ENCODE results near the gene ITPRID1. TPM values are rescaled to one million over a fixed set of nuclear protein-coding genes. Genes with fewer than 3 reads are reported as not detected.
A peak's percentile ranks its signal among the peaks of the same experiment; 100 is the strongest.
"Not testable (repeated sequence)": the region's sequence is repeated elsewhere in the genome, so short reads cannot be mapped to it uniquely, and the experiment has no call there.

Gene ITPRID1
- not detected for polyA plus RNA-seq (ENCODE audit: low read depth in 6 of 6)

GRCh38 chr7:31513790-31514189 lies at the start of gene ITPRID1:
Gene ITPRID1 (plus strand): TSS chr7:31514090. CDS start chr7:31553025, 38,935 bp downstream.
- Mint-ChIP-seq H3K9me3 (peaks cover 4 to 31% (median 17%) of the 10 kb centered on the region in 7 donors), H3K27ac (no peak within 1 kb of the TSS), H3K36me3 (no peaks in the 10 kb centered on the region), H3K4me1 (no peaks in the 10 kb centered on the region), H3K4me3 (no peak within 1 kb of the TSS), H3K27me3 (no peaks in the 10 kb centered on the region)
- DNase-seq (no peak), ATAC-seq (ENCODE audit: low read depth in 2 of 2) (no peak)

DNA sequence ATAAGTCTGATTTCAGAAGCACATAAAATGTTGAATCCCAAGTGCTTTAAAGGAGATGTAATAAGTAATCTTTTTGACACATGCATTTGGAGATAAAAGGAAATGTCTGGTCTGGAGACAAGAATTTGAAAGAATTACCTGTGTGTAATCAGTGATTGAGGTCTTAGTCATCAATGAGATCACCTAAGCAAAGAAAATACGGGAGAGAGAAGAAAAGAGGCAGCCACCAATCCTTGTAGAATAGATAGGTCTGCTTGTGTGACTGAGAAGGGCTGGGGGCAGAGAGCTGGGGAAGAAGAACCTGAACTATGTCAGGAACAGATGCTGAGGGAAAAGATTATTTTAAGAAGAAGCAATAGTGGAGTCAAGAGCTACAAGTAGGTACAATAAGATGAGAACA lies 49.3 kb upstream of the ITPRID1 start:
- Mint-ChIP-seq H3K4me1 (no peaks in the 10 kb centered on the region), H3K27me3 (peaks cover 0 to 18% (median 7%) of the 10 kb centered on the region in 3 donors), H3K36me3 (no peaks in the 10 kb centered on the region), H3K27ac (no peak overlapping the region), H3K4me3 (no peak overlapping the region), H3K9me3 (peaks cover 0 to 20% (median 4%) of the 10 kb centered on the region in 7 donors)
- ATAC-seq (ENCODE audit: low read depth in 2 of 2) (no peak), DNase-seq (no peak)

- H3K4me1 Mint-ChIP-seq = no peaks in the 10 kb centered on the region
- ATAC-seq (ENCODE audit: low read depth in 2 of 2) (no peak), DNase-seq (no peak)
- H3K27ac Mint-ChIP-seq = no peak overlapping the region
- H3K36me3 Mint-ChIP-seq = no peaks in the 10 kb centered on the region
- peaks cover 0 to 21% (median 4%) of the 10 kb centered on the region in 7 donors for H3K9me3 Mint-ChIP-seq
- peaks cover 0 to 18% (median 7%) of the 10 kb centered on the region in 3 donors for H3K27me3 Mint-ChIP-seq
- no peak overlapping the region for H3K4me3 Mint-ChIP-seq
Measured at GRCh38 chr7:31465285-31465684, 48.6 kb upstream of the ITPRID1 start.

GRCh38 chr7:31466036-31466435 lies 47.9 kb upstream of the ITPRID1 start:
- Mint-ChIP-seq H3K4me1 (no peaks in the 10 kb centered on the region), H3K36me3 (no peaks in the 10 kb centered on the region), H3K27me3 (peaks cover 0 to 18% (median 7%) of the 10 kb centered on the region in 3 donors), H3K27ac (no peak overlapping the region), H3K4me3 (no peak overlapping the region), H3K9me3 (peaks cover 0 to 21% (median 4%) of the 10 kb centered on the region in 7 donors)
- ATAC-seq (ENCODE audit: low read depth in 2 of 2) (no peak), DNase-seq (no peak)

GRCh38 chr7:31470883-31471282 lies 43.0 kb upstream of the ITPRID1 start:
- not testable (repeated sequence) for H3K36me3 Mint-ChIP-seq; DNase-seq; ATAC-seq (ENCODE audit: low read depth in 2 of 2); H3K27ac Mint-ChIP-seq; H3K4me3 Mint-ChIP-seq; H3K27me3 Mint-ChIP-seq; H3K4me1 Mint-ChIP-seq
- H3K9me3 Mint-ChIP-seq = peaks cover 0 to 17% (median 4%) of the 10 kb centered on the region in 7 donors

- ATAC-seq (ENCODE audit: low read depth in 2 of 2) = no peak
- Mint-ChIP-seq H3K36me3 (no peaks in the 10 kb centered on the region), H3K9me3 (peaks cover 0 to 9% (median 0%) of the 10 kb centered on the region in 7 donors), H3K4me3 (no peak overlapping the region), H3K27ac (no peak overlapping the region), H3K4me1 (no peaks in the 10 kb centered on the region), H3K27me3 (peaks cover 0 to 4% (median 4%) of the 10 kb centered on the region in 3 donors)
- DNase-seq = no peak
Measured at GRCh38 chr7:31475368-31475767, 38.5 kb upstream of the ITPRID1 start.

DNA sequence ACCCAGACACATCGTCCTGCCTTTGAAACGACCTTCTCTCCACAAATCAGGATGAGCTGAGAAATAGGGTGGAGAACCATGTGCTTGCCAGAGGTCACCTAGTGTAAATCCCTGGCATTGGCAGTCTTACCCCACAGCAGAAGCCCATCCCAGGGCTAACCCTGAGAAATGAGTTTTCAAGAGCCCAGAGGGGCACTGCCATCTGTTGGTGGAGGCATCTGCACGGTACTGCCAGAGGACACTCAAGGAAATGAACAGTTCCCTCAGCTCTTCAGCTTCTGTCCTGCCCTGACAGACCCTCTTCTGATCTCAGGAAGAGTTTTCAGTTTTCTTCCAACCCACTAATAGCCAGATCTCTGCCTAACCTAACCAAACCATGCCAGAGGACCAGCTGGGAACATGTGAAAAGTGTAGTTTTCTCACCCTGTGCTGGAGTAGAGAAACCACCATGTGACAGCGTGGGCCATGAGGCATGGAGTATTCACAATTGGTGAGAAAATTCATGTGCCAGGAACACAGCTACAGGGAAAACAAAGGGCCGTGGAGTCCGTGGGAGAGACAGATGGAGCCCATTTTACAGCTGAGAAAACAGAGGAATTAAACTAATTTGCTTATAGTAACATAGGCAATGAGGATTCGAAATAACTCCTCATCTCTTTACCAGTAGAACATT lies 37.7 kb upstream of the ITPRID1 start:
- peaks cover 0 to 4% (median 4%) of the 10 kb centered on the region in 3 donors for H3K27me3 Mint-ChIP-seq
- DNase-seq = no peak

GRCh38 chr7:31476941-31477677 lies 36.8 kb upstream of the ITPRID1 start:
- H3K9me3 Mint-ChIP-seq = peaks cover 0 to 9% (median 0%) of the 10 kb centered on the region in 7 donors
- H3K4me3 Mint-ChIP-seq = no peak overlapping the region
- H3K27ac Mint-ChIP-seq = peak overlapping the region in 1 of 6 donors; percentile 19
- DNase-seq (no peak), ATAC-seq (ENCODE audit: low read depth in 2 of 2) (no peak)
- H3K36me3 Mint-ChIP-seq = no peaks in the 10 kb centered on the region
- H3K4me1 Mint-ChIP-seq = no peaks in the 10 kb centered on the region
- peaks cover 0 to 4% (median 4%) of the 10 kb centered on the region in 3 donors for H3K27me3 Mint-ChIP-seq

More for the DNA sequence above, 37.7 kb upstream of the ITPRID1 start:
- H3K9me3 Mint-ChIP-seq = peaks cover 0 to 9% (median 0%) of the 10 kb centered on the region in 7 donors
- H3K36me3 Mint-ChIP-seq = no peaks in the 10 kb centered on the region
- H3K27ac Mint-ChIP-seq = no peak overlapping the region
- no peak for ATAC-seq (ENCODE audit: low read depth in 2 of 2)
- no peaks in the 10 kb centered on the region for H3K4me1 Mint-ChIP-seq
- H3K4me3 Mint-ChIP-seq = no peak overlapping the region

DNA sequence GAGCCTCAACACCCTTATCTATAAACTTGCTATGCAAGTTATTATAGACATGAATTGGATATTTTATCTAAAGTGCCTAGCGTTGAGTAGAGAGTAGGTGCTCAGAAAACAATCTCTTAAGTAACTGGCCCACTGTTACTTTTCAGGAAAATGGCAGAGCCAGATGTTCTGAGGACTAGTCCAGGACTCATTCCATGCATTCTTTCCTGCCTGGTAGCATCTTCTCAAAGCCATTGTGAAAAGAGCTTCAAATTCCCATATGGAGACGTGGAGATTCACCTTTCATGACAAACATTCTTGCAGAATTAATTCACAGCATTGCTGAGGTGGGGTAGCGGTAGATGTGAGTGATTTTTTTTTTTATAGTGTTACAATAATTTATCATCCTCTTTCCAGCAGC lies 35.9 kb upstream of the ITPRID1 start:
- no peak for ATAC-seq (ENCODE audit: low read depth in 2 of 2)
- no peak for DNase-seq
- Mint-ChIP-seq H3K27me3 (peaks cover 0 to 4% (median 4%) of the 10 kb centered on the region in 3 donors), H3K36me3 (no peaks in the 10 kb centered on the region), H3K9me3 (peaks cover 0 to 9% (median 0%) of the 10 kb centered on the region in 7 donors), H3K27ac (no peak overlapping the region), H3K4me1 (no peaks in the 10 kb centered on the region), H3K4me3 (no peak overlapping the region)

DNA sequence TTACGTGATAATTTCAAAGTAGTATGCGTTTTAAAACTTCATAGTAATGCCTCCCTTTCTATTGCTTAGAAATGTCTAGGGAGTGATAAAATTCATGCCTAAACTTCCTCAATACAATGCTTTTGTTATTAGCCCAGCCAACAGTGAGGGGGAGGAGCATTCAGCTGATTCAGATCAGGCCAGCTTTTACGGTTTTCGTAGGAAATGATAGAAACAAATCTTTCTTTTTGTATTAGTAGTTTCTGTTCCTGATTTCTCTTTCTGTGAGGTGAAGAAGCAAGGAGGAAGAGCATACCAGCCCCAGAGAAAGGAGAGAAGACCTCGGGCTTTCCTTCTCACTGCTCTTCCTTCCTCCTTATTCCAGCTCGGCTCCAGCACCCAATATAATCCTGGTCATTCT lies 35.2 kb upstream of the ITPRID1 start:
- no peaks in the 10 kb centered on the region for H3K4me1 Mint-ChIP-seq
- no peaks in the 10 kb centered on the region for H3K36me3 Mint-ChIP-seq
- DNase-seq = no peak

DNA sequence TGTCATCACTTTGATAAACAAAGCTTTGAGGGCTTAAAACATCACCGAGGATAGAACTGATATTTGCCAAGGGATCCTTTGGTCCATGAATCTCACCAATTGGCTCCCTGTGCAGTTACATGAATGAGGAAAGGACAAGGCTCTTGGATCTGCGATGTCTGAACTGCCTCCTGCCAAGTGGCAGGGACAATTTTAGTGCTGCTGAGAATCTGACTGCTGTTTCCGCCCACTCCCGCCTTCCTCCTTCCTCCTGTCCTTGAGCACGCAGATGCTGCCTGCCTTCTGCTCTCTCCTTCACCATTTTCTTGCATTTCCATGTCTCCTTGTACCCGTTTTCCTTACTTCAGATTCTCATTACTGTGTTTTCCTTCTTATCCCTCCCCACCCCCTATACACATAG lies 26.8 kb upstream of the ITPRID1 start:
- peaks cover 0 to 7% (median 0%) of the 10 kb centered on the region in 7 donors for H3K9me3 Mint-ChIP-seq
- H3K4me1 Mint-ChIP-seq = no peaks in the 10 kb centered on the region
- no peaks in the 10 kb centered on the region for H3K36me3 Mint-ChIP-seq
- H3K4me3 Mint-ChIP-seq = no peak overlapping the region
- DNase-seq = no peak
- no peak for ATAC-seq (ENCODE audit: low read depth in 2 of 2)
- H3K27ac Mint-ChIP-seq = no peak overlapping the region
- H3K27me3 Mint-ChIP-seq = no peaks in the 10 kb centered on the region

More for the DNA sequence above, 35.2 kb upstream of the ITPRID1 start:
- Mint-ChIP-seq H3K27ac (no peak overlapping the region), H3K27me3 (peaks cover 0 to 4% (median 0%) of the 10 kb centered on the region in 3 donors), H3K9me3 (peaks cover 0 to 9% (median 0%) of the 10 kb centered on the region in 7 donors), H3K4me3 (no peak overlapping the region)
- no peak for ATAC-seq (ENCODE audit: low read depth in 2 of 2)

GRCh38 chr7:31487476-31487875 lies 26.4 kb upstream of the ITPRID1 start:
- no peak overlapping the region for H3K4me3 Mint-ChIP-seq
- H3K9me3 Mint-ChIP-seq = peaks cover 0 to 7% (median 0%) of the 10 kb centered on the region in 7 donors
- no peaks in the 10 kb centered on the region for H3K36me3 Mint-ChIP-seq
- DNase-seq (no peak), ATAC-seq (ENCODE audit: low read depth in 2 of 2) (no peak)
- no peak overlapping the region for H3K27ac Mint-ChIP-seq
- no peaks in the 10 kb centered on the region for H3K4me1 Mint-ChIP-seq
- H3K27me3 Mint-ChIP-seq = no peaks in the 10 kb centered on the region

DNA sequence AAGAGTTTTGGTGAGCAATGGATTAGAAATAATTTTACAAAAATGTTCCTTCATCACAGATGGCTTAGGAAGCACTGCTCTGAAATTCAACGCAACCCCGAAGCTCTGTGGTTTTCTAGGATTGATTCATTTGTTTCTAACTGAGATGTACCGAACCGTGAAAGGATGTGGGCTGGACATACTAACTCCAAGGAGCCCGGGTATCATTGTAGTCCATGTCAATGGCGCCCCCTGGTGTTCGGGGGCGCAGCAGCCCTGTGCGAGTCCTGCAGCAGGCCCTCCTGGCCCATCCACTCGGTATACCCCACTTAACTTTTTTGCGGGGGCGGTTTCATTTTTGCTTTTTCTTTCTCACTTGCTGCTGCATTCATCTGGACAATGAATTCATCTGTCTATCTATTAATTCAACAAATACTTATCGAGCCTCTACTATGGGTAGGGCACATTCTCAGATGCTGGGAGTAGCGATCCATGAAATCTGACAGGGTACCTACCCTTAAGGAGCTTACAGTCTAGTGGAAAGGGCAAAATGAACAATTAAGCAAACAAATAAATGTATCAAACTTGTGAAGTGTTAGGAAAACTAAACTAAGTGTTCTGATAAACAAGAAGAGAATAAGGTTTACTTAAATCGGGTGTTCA lies 25.2 kb upstream of the ITPRID1 start:
- Mint-ChIP-seq H3K36me3 (no peaks in the 10 kb centered on the region), H3K9me3 (peaks cover 0 to 7% (median 0%) of the 10 kb centered on the region in 7 donors), H3K4me3 (no peak overlapping the region), H3K27ac (no peak overlapping the region), H3K27me3 (no peaks in the 10 kb centered on the region), H3K4me1 (no peaks in the 10 kb centered on the region)
- DNase-seq = no peak
- no peak for ATAC-seq (ENCODE audit: low read depth in 2 of 2)
